GM12891 (cell line): ENCODE results near the gene GDF2.

Experiments used
- POLR2A ChIP-seq: IDR thresholded peaks from 2 replicates; pipeline ENCODE4 v1.6.1; 2011; ENCODE audit warnings: low read depth, low read length, control low read depth
- POLR2AphosphoS5 ChIP-seq: IDR thresholded peaks from 2 replicates; pipeline ENCODE4 v1.6.1; 2011; ENCODE audit warnings: low read depth, low read length, control low read depth
- TAF1 ChIP-seq: IDR thresholded peaks from 2 replicates; pipeline ENCODE4 v1.6.1; 2011; ENCODE audit warnings: low read depth, low read length, control low read depth

DNA sequence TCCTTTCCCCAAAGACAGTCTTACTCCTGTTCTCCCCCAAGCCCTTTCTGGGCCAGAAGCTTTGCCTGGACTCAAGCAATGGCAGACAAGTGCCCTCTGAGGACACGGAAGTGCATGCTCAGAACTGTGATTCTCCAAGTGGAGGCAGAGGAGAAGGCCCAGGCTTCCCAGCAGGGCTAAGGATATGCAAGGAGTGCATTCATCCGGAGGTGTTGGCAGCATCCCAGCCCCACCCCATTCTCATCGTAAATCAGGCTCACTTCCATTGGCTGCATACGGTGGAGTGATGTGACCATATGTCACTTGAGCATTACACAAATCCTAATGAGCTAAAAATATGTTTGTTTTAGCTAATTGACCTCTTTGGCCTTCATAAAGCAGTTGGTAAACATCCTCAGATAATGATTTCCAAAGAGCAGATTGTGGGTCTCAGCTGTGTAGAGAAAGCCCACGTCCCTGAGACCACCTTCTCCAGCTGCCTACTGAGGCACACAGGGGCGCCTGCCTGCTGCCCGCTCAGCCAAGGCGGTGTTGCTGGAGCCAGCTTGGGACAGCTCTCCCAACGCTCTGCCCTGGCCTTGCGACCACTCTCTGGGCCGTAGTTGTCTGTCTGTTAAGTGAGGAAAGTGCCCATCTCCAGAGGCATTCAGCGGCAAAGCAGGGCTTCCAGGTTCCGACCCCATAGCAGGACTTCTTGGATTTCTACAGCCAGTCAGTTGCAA lies 24.5 kb downstream of the GDF2 start:
- TF ChIP-seq POLR2A (no peak), TAF1 (no peak), POLR2AphosphoS5 (no peak)
